HG03342 (cell line): ENCODE results near the gene SLC25A11.
"Not testable (repeated sequence)": the region's sequence is repeated elsewhere in the genome, so short reads cannot be mapped to it uniquely, and the experiment has no call there.

Experiments used
- ATAC-seq: cut with Tn5 transposase; IDR thresholded peaks from one replicate; pipeline ENCODE4 v1.9.1; 2021; ENCODE audit warnings: mild to moderate bottlenecking, moderate library complexity; ENCODE audit not compliant: unreplicated experiment

The SLC25A11 gene

GRCh38 chr17:4921320-4921719 lies 18.5 kb downstream of the SLC25A11 start:
- ATAC-seq: no peak

GRCh38 chr17:4920351-4921048 lies 19.3 kb downstream of the SLC25A11 start:
- no peak for ATAC-seq

- no peak for ATAC-seq
These were observed 20.3 kb downstream of the SLC25A11 start for GRCh38 chr17:4919511-4920047.

GRCh38 chr17:4914551-4914950 lies 25.3 kb downstream of the SLC25A11 start:
- not testable (repeated sequence) for ATAC-seq

- ATAC-seq: no peak
These were observed 25.9 kb downstream of the SLC25A11 start for GRCh38 chr17:4913994-4914393.

- ATAC-seq: no peak
These were observed 30.9 kb downstream of the SLC25A11 start for GRCh38 chr17:4908711-4909496.

GRCh38 chr17:4908301-4908700 lies 31.5 kb downstream of the SLC25A11 start:
- no peak for ATAC-seq

GRCh38 chr17:4906642-4907041 lies 33.2 kb downstream of the SLC25A11 start:
- not testable (repeated sequence) for ATAC-seq

GRCh38 chr17:4903051-4903818 lies 36.6 kb downstream of the SLC25A11 start, which contains the start of gene CHRNE:
Gene CHRNE (minus strand): TSS chr17:4903098. CDS start chr17:4903063, 35 bp downstream.
- ATAC-seq: no peak

- no peak for ATAC-seq
These were observed 37.3 kb downstream of the SLC25A11 start for GRCh38 chr17:4902540-4902939.

GRCh38 chr17:4901648-4902344 lies 38.0 kb downstream of the SLC25A11 start:
- no peak for ATAC-seq

GRCh38 chr17:4901108-4901647 lies 38.7 kb downstream of the SLC25A11 start:
- no peak for ATAC-seq

- ATAC-seq: no peak
These were observed 39.4 kb downstream of the SLC25A11 start for GRCh38 chr17:4900231-4901107.

GRCh38 chr17:4899341-4900230 lies 40.3 kb downstream of the SLC25A11 start, which contains the start of gene C17orf107:
Gene C17orf107 (plus strand): TSS chr17:4899536. CDS start chr17:4899763, 227 bp downstream.
- ATAC-seq: peak; percentile 33

GRCh38 chr17:4898927-4899326 lies 40.9 kb downstream of the SLC25A11 start:
- ATAC-seq: no peak

GRCh38 chr17:4898351-4898750 lies 41.5 kb downstream of the SLC25A11 start:
- no peak for ATAC-seq

- no peak for ATAC-seq
These were observed 42.1 kb downstream of the SLC25A11 start for GRCh38 chr17:4897785-4898184.

GRCh38 chr17:4897198-4897687 lies 42.6 kb downstream of the SLC25A11 start:
- ATAC-seq: no peak
